ENCODE data around the gene LAPTM4A.

Gene LAPTM4A

DNA sequence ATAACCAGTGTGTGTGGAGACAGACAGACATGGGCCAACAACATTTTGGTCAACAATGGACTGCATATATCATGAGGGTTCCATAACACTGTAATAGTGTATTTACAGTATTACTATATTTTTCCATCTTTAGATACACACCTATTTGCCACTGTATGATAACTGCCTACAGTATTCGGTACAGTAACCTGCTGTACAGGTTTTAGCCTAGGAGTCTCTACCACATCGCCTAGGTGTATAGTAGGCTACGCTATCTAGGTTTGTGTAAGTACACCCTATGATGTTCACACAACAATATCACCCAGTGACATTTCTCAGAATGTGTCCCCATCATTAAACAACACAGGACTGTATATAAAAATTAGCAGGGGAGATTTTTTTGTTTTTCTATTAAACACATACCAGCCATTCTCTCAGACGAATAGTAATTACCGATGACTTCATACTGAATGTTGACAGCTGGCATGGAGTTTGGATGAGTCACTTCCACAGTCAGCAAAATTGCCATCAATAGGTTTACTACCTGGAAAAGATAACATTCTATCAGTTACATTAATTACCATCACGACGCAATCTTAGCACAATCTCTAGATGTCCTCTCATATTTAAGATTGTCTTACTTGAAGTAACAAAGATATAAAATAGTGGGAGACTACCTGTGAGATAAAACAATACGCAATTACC, 10.8 kb downstream of the LAPTM4A start:
- H3K27ac ChIP-seq (ENCODE audit: low read depth in 2 of 2, low read length in 2 of 2): no peak overlapping the region
- H3K4me1 ChIP-seq (ENCODE audit: control insufficient read depth in 2 of 2, insufficient read depth in 2 of 2, low read length in 2 of 2): peaks cover 4 to 10% of the 10 kb centered on the region in 2 donors
- no peaks in the 10 kb centered on the region for H3K27me3 ChIP-seq (ENCODE audit: control insufficient read depth in 2 of 2, insufficient read depth in 2 of 2, low read length in 2 of 2)
- H3K4me3 ChIP-seq (ENCODE audit: low read length in 2 of 2): no peak overlapping the region
- no peaks in the 10 kb centered on the region for H3K9me3 ChIP-seq (ENCODE audit: control insufficient read depth in 2 of 2, low read length in 2 of 2)
- H3K9ac ChIP-seq (ENCODE audit: low read depth in 1 of 2, low read length in 2 of 2): no peak overlapping the region
- peaks cover 17 to 38% of the 10 kb centered on the region in 2 donors for H3K36me3 ChIP-seq (ENCODE audit: control insufficient read depth in 2 of 2, insufficient read depth in 2 of 2, low read length in 2 of 2)

DNA sequence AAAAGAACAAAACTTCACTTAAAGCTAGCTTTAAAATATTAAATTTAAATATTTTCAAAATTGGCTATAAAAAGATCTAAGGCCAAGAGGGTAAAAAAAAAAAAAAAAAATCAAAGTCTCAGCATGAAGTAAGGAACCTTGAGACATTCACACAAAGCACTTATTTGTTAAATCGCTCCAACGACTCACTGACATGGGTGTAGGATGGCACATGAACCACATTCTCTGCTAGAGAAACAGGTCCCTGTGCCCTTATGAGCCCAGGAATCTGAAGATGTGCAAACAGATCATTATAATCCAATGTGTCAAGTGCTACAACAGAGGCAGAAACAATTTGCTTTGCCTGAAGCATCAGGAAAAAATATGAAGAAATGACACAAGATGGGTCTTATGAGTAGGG, 13.8 kb downstream of the LAPTM4A start:
- peaks cover 4 to 10% of the 10 kb centered on the region in 2 donors for H3K4me1 ChIP-seq (ENCODE audit: control insufficient read depth in 2 of 2, insufficient read depth in 2 of 2, low read length in 2 of 2)
- H3K27ac ChIP-seq (ENCODE audit: low read depth in 2 of 2, low read length in 2 of 2): no peak overlapping the region
- H3K9me3 ChIP-seq (ENCODE audit: control insufficient read depth in 2 of 2, low read length in 2 of 2): no peaks in the 10 kb centered on the region
- no peak overlapping the region for H3K4me3 ChIP-seq (ENCODE audit: low read length in 2 of 2)
- H3K27me3 ChIP-seq (ENCODE audit: control insufficient read depth in 2 of 2, insufficient read depth in 2 of 2, low read length in 2 of 2): no peaks in the 10 kb centered on the region
- peaks cover 40 to 66% of the 10 kb centered on the region in 2 donors for H3K36me3 ChIP-seq (ENCODE audit: control insufficient read depth in 2 of 2, insufficient read depth in 2 of 2, low read length in 2 of 2)
- H3K9ac ChIP-seq (ENCODE audit: low read depth in 1 of 2, low read length in 2 of 2): no peak overlapping the region

DNA sequence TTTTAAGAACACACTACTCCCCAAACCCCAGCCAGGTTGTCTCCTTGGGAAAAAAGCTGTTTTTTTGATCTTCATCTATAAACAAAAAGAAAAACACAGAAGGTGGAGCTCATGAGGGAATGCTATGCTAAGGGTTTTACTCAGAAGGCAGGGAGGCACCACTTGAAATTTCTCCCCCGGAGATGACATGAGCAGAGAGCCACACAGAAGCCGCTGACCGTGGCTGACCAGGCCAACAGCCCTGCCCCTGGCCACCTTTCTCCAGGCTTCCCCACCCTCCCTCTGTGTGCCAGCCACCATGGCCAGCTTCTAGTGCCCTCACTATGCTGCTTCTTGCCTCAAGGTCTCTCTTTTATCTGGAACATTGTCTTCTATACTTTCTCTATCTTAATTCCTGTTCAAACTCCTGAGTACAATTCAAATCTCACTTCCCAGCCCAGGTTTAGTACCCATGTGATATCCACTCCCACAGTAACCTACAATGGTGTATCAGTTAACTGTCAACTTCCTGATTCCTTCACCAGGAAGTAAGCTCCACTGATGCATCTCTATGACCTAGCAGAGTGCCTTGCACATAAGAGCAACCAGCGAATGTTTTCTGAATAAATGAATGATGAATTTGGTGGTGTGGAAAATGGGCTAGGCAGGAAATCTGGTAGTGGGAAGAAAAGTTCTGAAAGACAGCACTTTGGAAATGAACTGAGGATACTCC, 15.3 kb downstream of the LAPTM4A start:
- peak overlapping the region; percentile 39 to 60 for H3K27ac ChIP-seq (ENCODE audit: low read depth in 2 of 2, low read length in 2 of 2)
- peaks cover 55 to 77% of the 10 kb centered on the region in 2 donors for H3K36me3 ChIP-seq (ENCODE audit: control insufficient read depth in 2 of 2, insufficient read depth in 2 of 2, low read length in 2 of 2)
- H3K27me3 ChIP-seq (ENCODE audit: control insufficient read depth in 2 of 2, insufficient read depth in 2 of 2, low read length in 2 of 2): no peaks in the 10 kb centered on the region
- no peak overlapping the region for H3K9ac ChIP-seq (ENCODE audit: low read depth in 1 of 2, low read length in 2 of 2)
- H3K9me3 ChIP-seq (ENCODE audit: control insufficient read depth in 2 of 2, low read length in 2 of 2): no peaks in the 10 kb centered on the region
- peaks cover 2 to 10% of the 10 kb centered on the region in 2 donors for H3K4me1 ChIP-seq (ENCODE audit: control insufficient read depth in 2 of 2, insufficient read depth in 2 of 2, low read length in 2 of 2)
- no peak overlapping the region for H3K4me3 ChIP-seq (ENCODE audit: low read length in 2 of 2)

DNA sequence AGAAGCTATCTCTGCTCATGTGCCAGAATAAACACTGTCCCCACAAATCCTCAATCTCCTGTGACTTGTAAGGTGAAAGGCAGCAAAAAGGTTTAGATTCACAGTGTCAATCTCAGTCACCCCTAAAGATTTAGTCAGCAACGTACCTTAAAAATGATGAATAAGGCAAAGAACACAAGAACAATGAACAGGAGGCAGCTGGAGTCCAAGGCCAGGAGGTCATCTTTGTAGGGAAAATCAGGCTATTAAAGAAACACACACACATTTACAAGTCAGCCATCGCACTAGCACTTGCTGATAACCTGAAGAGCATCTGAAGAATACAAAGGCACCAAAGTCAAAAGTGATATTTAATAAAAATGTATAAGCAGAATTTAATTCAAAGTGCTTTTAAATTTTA, 16.6 kb downstream of the LAPTM4A start:
- Histone ChIP-seq H3K4me1 (ENCODE audit: control insufficient read depth in 2 of 2, insufficient read depth in 2 of 2, low read length in 2 of 2) (peaks cover 2 to 8% of the 10 kb centered on the region in 2 donors), H3K36me3 (ENCODE audit: control insufficient read depth in 2 of 2, insufficient read depth in 2 of 2, low read length in 2 of 2) (peaks cover 57 to 79% of the 10 kb centered on the region in 2 donors), H3K9me3 (ENCODE audit: control insufficient read depth in 2 of 2, low read length in 2 of 2) (no peaks in the 10 kb centered on the region), H3K27ac (ENCODE audit: low read depth in 2 of 2, low read length in 2 of 2) (no peak overlapping the region), H3K27me3 (ENCODE audit: control insufficient read depth in 2 of 2, insufficient read depth in 2 of 2, low read length in 2 of 2) (no peaks in the 10 kb centered on the region), H3K9ac (ENCODE audit: low read depth in 1 of 2, low read length in 2 of 2) (no peak overlapping the region), H3K4me3 (ENCODE audit: low read length in 2 of 2) (no peak overlapping the region)

DNA sequence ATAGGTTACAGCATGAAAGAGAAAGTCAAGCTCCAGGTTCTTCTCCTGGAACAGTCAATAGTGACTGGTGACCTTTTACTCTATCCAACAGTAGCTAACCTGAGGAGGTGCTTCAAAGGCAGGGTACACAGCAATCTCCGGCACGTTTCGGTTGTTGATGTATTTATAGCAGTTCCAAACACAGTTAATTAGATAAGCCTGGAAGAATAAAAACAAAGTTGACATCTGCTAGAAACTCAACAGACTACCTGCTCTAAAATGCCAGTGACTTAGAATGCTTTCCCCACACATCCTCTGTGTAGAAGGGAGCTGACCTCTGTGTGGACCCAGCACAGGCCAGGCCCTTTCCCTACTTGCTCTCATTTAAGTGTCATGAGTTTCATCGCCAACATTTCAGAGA, 17.2 kb downstream of the LAPTM4A start:
- no peak overlapping the region for H3K9ac ChIP-seq (ENCODE audit: low read depth in 1 of 2, low read length in 2 of 2)
- H3K27ac ChIP-seq (ENCODE audit: low read depth in 2 of 2, low read length in 2 of 2): no peak overlapping the region
- H3K4me1 ChIP-seq (ENCODE audit: control insufficient read depth in 2 of 2, insufficient read depth in 2 of 2, low read length in 2 of 2): peaks cover 2 to 8% of the 10 kb centered on the region in 2 donors
- no peak overlapping the region for H3K4me3 ChIP-seq (ENCODE audit: low read length in 2 of 2)
- no peaks in the 10 kb centered on the region for H3K9me3 ChIP-seq (ENCODE audit: control insufficient read depth in 2 of 2, low read length in 2 of 2)
- H3K27me3 ChIP-seq (ENCODE audit: control insufficient read depth in 2 of 2, insufficient read depth in 2 of 2, low read length in 2 of 2): no peaks in the 10 kb centered on the region
- peaks cover 57 to 76% of the 10 kb centered on the region in 2 donors for H3K36me3 ChIP-seq (ENCODE audit: control insufficient read depth in 2 of 2, insufficient read depth in 2 of 2, low read length in 2 of 2)

DNA sequence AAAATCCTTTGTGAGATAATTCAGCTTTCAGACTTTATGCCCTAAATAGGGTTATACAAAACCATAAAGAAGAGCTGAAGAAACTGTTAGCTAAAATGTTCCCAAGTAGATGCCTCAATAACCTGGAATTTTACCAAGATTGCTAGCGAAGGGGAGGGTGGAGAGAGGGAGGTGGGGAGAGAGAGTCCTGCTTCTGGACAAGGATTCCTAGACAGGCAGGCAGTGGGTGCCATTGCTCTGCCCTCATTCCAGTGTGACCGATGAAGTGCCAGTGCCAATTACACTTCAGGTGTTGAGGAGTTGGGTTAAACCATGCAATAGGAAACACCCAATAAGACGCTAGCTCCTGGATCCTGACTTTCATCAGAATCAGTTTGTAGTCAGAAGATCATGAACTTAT, 18.1 kb downstream of the LAPTM4A start:
- Histone ChIP-seq H3K36me3 (ENCODE audit: control insufficient read depth in 2 of 2, insufficient read depth in 2 of 2, low read length in 2 of 2) (peaks cover 55 to 78% of the 10 kb centered on the region in 2 donors), H3K27me3 (ENCODE audit: control insufficient read depth in 2 of 2, insufficient read depth in 2 of 2, low read length in 2 of 2) (no peaks in the 10 kb centered on the region), H3K4me1 (ENCODE audit: control insufficient read depth in 2 of 2, insufficient read depth in 2 of 2, low read length in 2 of 2) (peaks cover 2 to 8% of the 10 kb centered on the region in 2 donors), H3K9me3 (ENCODE audit: control insufficient read depth in 2 of 2, low read length in 2 of 2) (no peaks in the 10 kb centered on the region), H3K27ac (ENCODE audit: low read depth in 2 of 2, low read length in 2 of 2) (no peak overlapping the region), H3K9ac (ENCODE audit: low read depth in 1 of 2, low read length in 2 of 2) (no peak overlapping the region), H3K4me3 (ENCODE audit: low read length in 2 of 2) (no peak overlapping the region)

DNA sequence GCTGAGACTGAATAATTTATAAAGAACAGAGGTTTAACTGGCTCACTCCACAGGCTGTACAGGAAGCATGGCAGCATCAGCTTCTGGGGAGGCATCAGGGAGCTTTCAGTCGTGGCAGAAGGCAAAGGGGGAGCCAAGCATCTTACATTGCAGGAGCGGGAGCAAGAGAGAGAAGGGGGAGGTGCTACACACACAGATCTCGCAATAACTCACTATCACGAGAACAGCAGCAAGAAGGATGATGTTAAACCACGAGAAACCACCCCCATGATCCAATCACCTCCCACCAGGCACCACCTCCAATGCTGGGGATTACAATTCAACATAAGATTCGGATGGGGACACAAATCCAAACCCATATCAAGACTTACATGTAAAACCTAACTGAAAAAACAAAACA, 21.2 kb downstream of the LAPTM4A start:
- Histone ChIP-seq H3K4me1 (ENCODE audit: control insufficient read depth in 2 of 2, insufficient read depth in 2 of 2, low read length in 2 of 2) (peaks cover 0 to 3% of the 10 kb centered on the region in 2 donors), H3K4me3 (ENCODE audit: low read length in 2 of 2) (no peak overlapping the region), H3K36me3 (ENCODE audit: control insufficient read depth in 2 of 2, insufficient read depth in 2 of 2, low read length in 2 of 2) (peaks cover 46 to 59% of the 10 kb centered on the region in 2 donors), H3K27me3 (ENCODE audit: control insufficient read depth in 2 of 2, insufficient read depth in 2 of 2, low read length in 2 of 2) (no peaks in the 10 kb centered on the region), H3K9ac (ENCODE audit: low read depth in 1 of 2, low read length in 2 of 2) (no peak overlapping the region), H3K27ac (ENCODE audit: low read depth in 2 of 2, low read length in 2 of 2) (no peak overlapping the region), H3K9me3 (ENCODE audit: control insufficient read depth in 2 of 2, low read length in 2 of 2) (no peaks in the 10 kb centered on the region)

DNA sequence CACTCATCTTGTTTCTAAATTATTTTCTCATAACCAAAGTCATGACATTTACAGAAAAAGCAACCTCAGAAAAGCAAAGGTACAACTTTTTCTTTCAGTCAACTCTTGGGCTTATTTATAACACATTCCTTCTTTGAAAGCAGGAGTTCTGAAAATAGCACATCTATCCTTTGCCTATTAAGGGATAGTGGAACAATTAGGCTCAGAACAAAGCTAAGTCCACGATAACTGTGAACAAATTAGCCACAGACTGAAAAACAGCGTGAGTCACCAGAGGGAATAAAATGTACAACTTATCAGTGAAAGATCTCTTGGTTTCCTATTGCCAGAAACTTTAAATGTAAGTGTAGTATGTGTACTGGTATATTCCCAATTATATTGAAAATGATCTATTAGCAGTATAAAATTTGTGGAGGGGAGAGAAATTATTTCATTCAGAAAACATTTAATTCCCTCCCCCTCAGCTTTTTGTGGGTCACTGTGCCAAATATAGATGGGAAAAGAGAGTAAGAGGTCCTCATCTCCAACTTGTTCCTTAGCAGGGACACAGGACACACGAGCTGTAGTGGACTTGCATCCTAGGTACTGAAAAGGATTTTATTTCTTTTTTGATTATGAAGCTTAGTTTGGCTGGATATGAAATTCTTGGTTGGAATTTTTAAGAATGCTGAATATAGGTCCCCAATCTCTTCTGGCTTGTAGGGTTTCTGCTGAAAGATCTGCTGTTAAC, 23.6 kb downstream of the LAPTM4A start:
- peaks cover 26 to 36% of the 10 kb centered on the region in 2 donors for H3K36me3 ChIP-seq (ENCODE audit: control insufficient read depth in 2 of 2, insufficient read depth in 2 of 2, low read length in 2 of 2)
- H3K4me3 ChIP-seq (ENCODE audit: low read length in 2 of 2): no peak overlapping the region
- H3K9me3 ChIP-seq (ENCODE audit: control insufficient read depth in 2 of 2, low read length in 2 of 2): no peaks in the 10 kb centered on the region
- H3K27ac ChIP-seq (ENCODE audit: low read depth in 2 of 2, low read length in 2 of 2): peak overlapping the region in 1 of 2 donors; percentile 9
- peaks cover 0 to 3% of the 10 kb centered on the region in 2 donors for H3K4me1 ChIP-seq (ENCODE audit: control insufficient read depth in 2 of 2, insufficient read depth in 2 of 2, low read length in 2 of 2)
- no peaks in the 10 kb centered on the region for H3K27me3 ChIP-seq (ENCODE audit: control insufficient read depth in 2 of 2, insufficient read depth in 2 of 2, low read length in 2 of 2)
- H3K9ac ChIP-seq (ENCODE audit: low read depth in 1 of 2, low read length in 2 of 2): no peak overlapping the region

DNA sequence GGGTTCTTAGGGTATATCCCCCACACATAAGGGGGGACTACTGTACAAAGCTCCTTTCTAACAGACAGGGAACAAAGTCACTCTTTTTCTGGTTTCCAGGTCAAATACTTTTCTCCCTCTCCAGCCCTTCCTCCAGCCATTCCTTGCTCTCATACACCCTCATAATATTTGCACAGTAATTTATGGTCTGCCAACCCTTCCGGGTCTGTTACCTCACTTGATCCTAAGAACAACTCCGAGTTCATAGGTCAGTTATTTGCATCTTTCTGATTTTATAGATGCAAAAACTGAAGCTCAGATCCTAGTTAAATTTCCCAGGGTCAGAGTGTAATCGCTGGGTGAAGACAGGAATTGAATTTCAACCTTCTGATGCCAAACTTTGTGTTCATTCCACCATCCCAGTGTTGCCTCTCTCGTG, 24.2 kb downstream of the LAPTM4A start:
- Histone ChIP-seq H3K9ac (ENCODE audit: low read depth in 1 of 2, low read length in 2 of 2) (no peak overlapping the region), H3K27me3 (ENCODE audit: control insufficient read depth in 2 of 2, insufficient read depth in 2 of 2, low read length in 2 of 2) (no peaks in the 10 kb centered on the region), H3K4me3 (ENCODE audit: low read length in 2 of 2) (no peak overlapping the region), H3K36me3 (ENCODE audit: control insufficient read depth in 2 of 2, insufficient read depth in 2 of 2, low read length in 2 of 2) (peaks cover 21 to 30% of the 10 kb centered on the region in 2 donors), H3K27ac (ENCODE audit: low read depth in 2 of 2, low read length in 2 of 2) (no peak overlapping the region), H3K9me3 (ENCODE audit: control insufficient read depth in 2 of 2, low read length in 2 of 2) (no peaks in the 10 kb centered on the region), H3K4me1 (ENCODE audit: control insufficient read depth in 2 of 2, insufficient read depth in 2 of 2, low read length in 2 of 2) (peaks cover 2 to 3% of the 10 kb centered on the region in 2 donors)
